H1 (cell line): ENCODE results near the gene EPHB1. TPM values are rescaled to one million over a fixed set of nuclear protein-coding genes. Genes with fewer than 3 reads are reported as not detected.

ENCODE experiments used
- CTCF ChIA-PET: fragments of 300-600 bp; sonication (Branson Sonifier 250); formaldehyde crosslinking; loops from one replicate; lab custom pipeline; 2021; ENCODE audit not compliant: partially characterized antibody; lab: Charles Lee
- POLR2A ChIA-PET: fragments of 300-600 bp; sonication (Branson Sonifier 250); formaldehyde crosslinking; loops from one replicate; lab custom pipeline; 2021; ENCODE audit warnings: inconsistent platforms; ENCODE audit not compliant: partially characterized antibody; lab: Charles Lee
- DNase-seq, 2 experiments: peaks; one replicate each; pipeline versions ENCODE4 v3.0.0 to v3.0.0-alpha.2; 2010 to 2022; ENCODE audit warnings: low spot score in 2 of 2, low read depth in 1 of 2, mixed read lengths in 1 of 2
- FAIRE-seq: peaks from 2 replicates; lab custom pipeline; 2011; peaks lifted over from hg19 to GRCh38; lab: Jason Lieb, UNC
- H2AFZ ChIP-seq: 2 replicates; pipeline ENCODE4 v1.8.1; 2012; ENCODE audit warnings: low read length, inconsistent platforms
- H2AK5ac ChIP-seq: 2 replicates; pipeline ENCODE4 v1.6.1; 2013; ENCODE audit warnings: low read depth, low read length
- H2BK120ac ChIP-seq: replicated peaks from 2 replicates; pipeline ENCODE3; 2013; ENCODE audit warnings: low read depth, low read length, inconsistent platforms
- H2BK12ac ChIP-seq: 2 replicates; pipeline ENCODE4 v1.6.1; 2013; ENCODE audit warnings: low read depth, low read length
- H2BK15ac ChIP-seq: 2 replicates; pipeline ENCODE4 v1.6.1; 2013; ENCODE audit warnings: low read length
- H2BK20ac ChIP-seq: 2 replicates; pipeline ENCODE4 v1.6.1; 2013; ENCODE audit warnings: low read length
- H2BK5ac ChIP-seq: 2 replicates; pipeline ENCODE4 v1.6.1; 2013; ENCODE audit warnings: low read depth, low read length
- H3K14ac ChIP-seq: 2 replicates; pipeline ENCODE4 v1.6.1; 2013; ENCODE audit warnings: inconsistent platforms; ENCODE audit not compliant: insufficient read length
- H3K18ac ChIP-seq: 2 replicates; pipeline ENCODE4 v1.6.1; 2013; ENCODE audit warnings: low read length; ENCODE audit errors: extremely low read depth
- H3K23ac ChIP-seq: 2 replicates; pipeline ENCODE4 v1.6.1; 2013; ENCODE audit warnings: inconsistent platforms; ENCODE audit not compliant: insufficient read length
- H3K23me2 ChIP-seq: 2 replicates; pipeline ENCODE4 v1.6.1; 2013; ENCODE audit warnings: low read depth, low read length
- H3K27ac ChIP-seq: 2 replicates; pipeline ENCODE4 v1.6.1; 2011; ENCODE audit warnings: low read depth, low read length, inconsistent platforms
- H3K27me3 ChIP-seq, 4 experiments: replicated peaks in 1 of 4; 1 replicate in 1 of 4; 2 replicates in 3 of 4; pipeline versions ENCODE4 v1.6.1 to v1.8.1; 2011 to 2013; ENCODE audit warnings: low read length in 3 of 4, mild to moderate bottlenecking in 3 of 4, inconsistent platforms in 2 of 4, mixed read lengths in 2 of 4, moderate library complexity in 1 of 4; ENCODE audit not compliant: control insufficient read depth in 3 of 4, insufficient read depth in 3 of 4; ENCODE audit errors: extremely low read depth in 1 of 4
- H3K36me3 ChIP-seq, 4 experiments: 2 replicates each; pipeline versions ENCODE4 v1.6.1 to v1.8.1; 2011 to 2013; ENCODE audit warnings: mild to moderate bottlenecking in 4 of 4, low read length in 3 of 4, moderate library complexity in 2 of 4, control low read depth in 1 of 4, inconsistent platforms in 1 of 4; ENCODE audit not compliant: insufficient read depth in 4 of 4, control insufficient read depth in 2 of 4
- H3K4ac ChIP-seq: replicated peaks from 2 replicates; pipeline ENCODE3; 2013; ENCODE audit warnings: low read length, low read depth, mixed read lengths, inconsistent platforms; ENCODE audit not compliant: insufficient read length
- H3K4me1 ChIP-seq, 4 experiments: replicated peaks in 1 of 4; 1 replicate in 1 of 4; 2 replicates in 3 of 4; pipeline versions ENCODE4 v1.6.1 to v1.8.1; 2011 to 2013; ENCODE audit warnings: low read length in 3 of 4, inconsistent platforms in 2 of 4, mixed read lengths in 1 of 4; ENCODE audit not compliant: insufficient read depth in 4 of 4, control insufficient read depth in 3 of 4
- H3K4me2 ChIP-seq, 2 experiments: 2 replicates each; pipeline versions ENCODE4 v1.6.1 to v1.8.1; 2011 to 2013; ENCODE audit warnings: low read depth in 2 of 2, low read length in 2 of 2, control low read depth in 1 of 2, inconsistent platforms in 1 of 2, mild to moderate bottlenecking in 1 of 2; ENCODE audit not compliant: insufficient read depth in 1 of 2
- H3K4me3 ChIP-seq, 4 experiments: fragments of 200-600, 300-600 bp in 1 of 4; sonication (generic), shearing (Covaris generic), sonication (Bioruptor Twin) in 1 of 4; 2 replicates each; pipeline versions ENCODE4 v1.5.1 to v1.8.1; 2011 to 2016; ENCODE audit warnings: low read length in 4 of 4, low read depth in 3 of 4, control low read depth in 2 of 4, inconsistent platforms in 2 of 4, mild to moderate bottlenecking in 2 of 4, mixed read lengths in 1 of 4, moderate library complexity in 1 of 4; ENCODE audit not compliant: insufficient read depth in 2 of 4; ENCODE audit errors: extremely low read depth in 1 of 4
- H3K56ac ChIP-seq: replicated peaks from 2 replicates; pipeline ENCODE3; 2013; ENCODE audit warnings: low read depth, mild to moderate bottlenecking, mixed read lengths, low read length, inconsistent platforms; ENCODE audit not compliant: insufficient read length
- H3K79me1 ChIP-seq: 2 replicates; pipeline ENCODE4 v1.6.1; 2013; ENCODE audit warnings: low read depth, low read length, control low read depth
- H3K79me2 ChIP-seq, 2 experiments: 2 replicates each; pipeline versions ENCODE4 v1.6.1 to v1.8.1; 2012 to 2013; ENCODE audit warnings: low read length in 2 of 2, mild to moderate bottlenecking in 2 of 2, inconsistent platforms in 1 of 2; ENCODE audit not compliant: insufficient read depth in 2 of 2, control insufficient read depth in 1 of 2
- H3K9ac ChIP-seq, 4 experiments: replicated peaks in 1 of 4; 1 replicate in 1 of 4; 2 replicates in 3 of 4; pipeline versions ENCODE4 v1.6.1 to v1.8.1; 2011 to 2013; ENCODE audit warnings: low read depth in 3 of 4, low read length in 3 of 4, control low read depth in 2 of 4, mild to moderate bottlenecking in 2 of 4, moderate library complexity in 2 of 4, inconsistent platforms in 1 of 4; ENCODE audit errors: extremely low read depth in 1 of 4
- H3K9me3 ChIP-seq, 2 experiments: 2 replicates each; pipeline versions ENCODE4 v1.6.1 to v1.8.1; 2012 to 2013; ENCODE audit warnings: mild to moderate bottlenecking in 2 of 2, moderate library complexity in 2 of 2, control low read depth in 1 of 2, inconsistent platforms in 1 of 2, low read depth in 1 of 2, low read length in 1 of 2, mixed read lengths in 1 of 2; ENCODE audit not compliant: insufficient read depth in 2 of 2
- H4K20me1 ChIP-seq, 2 experiments: replicated peaks in 1 of 2; 2 replicates each; pipeline versions ENCODE3 to v1.8.1; 2011 to 2013; ENCODE audit warnings: inconsistent platforms in 2 of 2, low read length in 2 of 2, mild to moderate bottlenecking in 1 of 2; ENCODE audit not compliant: insufficient read depth in 2 of 2, control insufficient read depth in 1 of 2
- H4K5ac ChIP-seq: 2 replicates; pipeline ENCODE4 v1.6.1; 2013; ENCODE audit warnings: low read length, low read depth, mixed read lengths, inconsistent platforms; ENCODE audit not compliant: insufficient read length
- H4K8ac ChIP-seq: 2 replicates; pipeline ENCODE4 v1.8.0; 2013; ENCODE audit warnings: mild to moderate bottlenecking, moderate library complexity, low read length, inconsistent platforms; ENCODE audit not compliant: insufficient read depth; ENCODE audit errors: extremely low read depth
- H4K91ac ChIP-seq: replicated peaks from 2 replicates; pipeline ENCODE3; 2013; ENCODE audit warnings: low read length, mixed read lengths, inconsistent platforms; ENCODE audit not compliant: insufficient read length
- CBX8 ChIP-seq: fragments of 300-800, 300-1000 bp; sonication (generic); IDR thresholded peaks from 2 replicates; pipeline ENCODE4 v1.7.1; 2016; ENCODE audit warnings: low read depth, low read length, borderline replicate concordance
- WGBS, 2 experiments: shearing (Covaris generic) in 1 of 2; methylation state at CpG; one replicate each; pipeline versions ENCODE4 v1.1.6 to v1.1.7; 2013 to 2015; ENCODE audit warnings: low lambda C conversion rate in 2 of 2, mixed read lengths in 2 of 2, inconsistent platforms in 1 of 2, low coverage in 1 of 2, missing lambda C conversion rate in 1 of 2; ENCODE audit not compliant: insufficient replicate concordance in 2 of 2, insufficient coverage in 1 of 2, insufficient read length in 1 of 2; ENCODE audit errors: extremely low coverage in 1 of 2, missing lambda C conversion rate in 1 of 2; 5-methylcytosine and 5-hydroxymethylcytosine counted together
- polyA plus RNA-seq, 7 experiments: library from polyadenylated mRNA; depleted of rRNA in 3 of 7; stranded (reverse) in 5 of 7; unstranded in 2 of 7; fragments of >200 nt in 5 of 7; fragments of 200-250 nt in 2 of 7; gene quantifications; 1 replicate in 5 of 7; 2 replicates in 1 of 7; 4 replicates in 1 of 7; pipeline versions ENCODE4 v1.2.1 to v1.2.3, GENCODE V29; 2011 to 2013; ENCODE audit warnings: missing spikeins in 2 of 7, mixed read lengths in 2 of 7
- total RNA-seq: library from RNA; stranded (reverse); fragmentation: NEBNext Ultra II Directional; extraction: Animal tissue kit (Norgen Biotek cat#: 25700); gene quantifications from 2 replicates; pipeline ENCODE4 v1.2.1, GENCODE V29; 2021
- TF ChIP-seq, protein P1 (sequence below): IDR thresholded peaks from 2 replicates; pipeline ENCODE4 v1.6.1; 2012; ENCODE audit warnings: inconsistent platforms

EPHB1 gene
- total and polyA plus RNA-seq, 2 of the 8 experiments (the other 6 are each of a cell fraction or from before 2014, with no cell fraction given), result 3.5 to 5.9 TPM

GRCh38 chr3:135014566-135014965, 219.5 kb downstream of the EPHB1 start:
- H4K5ac ChIP-seq, result no peak overlapping the region
- H3K4me1 ChIP-seq, result peaks cover 0 to 7% (median 0%) of the 10 kb centered on the region in 4 experiments; a peak in 2 of 7 replicates
- no peaks in the 10 kb centered on the region for H3K79me1 ChIP-seq
- H3K4me3 ChIP-seq, result no peak overlapping the region
- no peaks in the 10 kb centered on the region for H3K27me3 ChIP-seq
- ChIA-PET POLR2A (no interaction called here), CTCF (no interaction called here)
- no peaks in the 10 kb centered on the region for H3K23me2 ChIP-seq
- H3K18ac ChIP-seq, result no peak overlapping the region
- no peak overlapping the region for H3K23ac ChIP-seq
- 0% methylated on average over 1 of the region's 1 CpG; no CpG with 5 or more reads in 1 of the 2 experiments for WGBS, 2 experiments
- H3K27ac ChIP-seq, result no peak overlapping the region
- H2BK5ac ChIP-seq, result no peak overlapping the region
- no peaks in the 10 kb centered on the region for H3K36me3 ChIP-seq
- H3K4ac ChIP-seq, result no peak overlapping the region
- TF ChIP-seq, protein P1, sequence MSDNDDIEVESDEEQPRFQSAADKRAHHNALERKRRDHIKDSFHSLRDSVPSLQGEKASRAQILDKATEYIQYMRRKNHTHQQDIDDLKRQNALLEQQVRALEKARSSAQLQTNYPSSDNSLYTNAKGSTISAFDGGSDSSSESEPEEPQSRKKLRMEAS, result 0 out of 2 replicates have a peak, but pooled peaks have one; percentile 35
- no peak for TF ChIP-seq CBX8
- H3K14ac ChIP-seq, result no peak overlapping the region
- no peak for FAIRE-seq
- no peak overlapping the region for H3K9ac ChIP-seq
- no peak overlapping the region for H2BK20ac ChIP-seq
- H2AFZ ChIP-seq, result no peak overlapping the region
- no peaks in the 10 kb centered on the region for H3K79me2 ChIP-seq
- H4K20me1 ChIP-seq, result no peaks in the 10 kb centered on the region
- H2BK120ac ChIP-seq, result no peak overlapping the region
- no peak overlapping the region for H3K4me2 ChIP-seq
- H2AK5ac ChIP-seq, result no peak overlapping the region
- no peak for DNase-seq
- no peak overlapping the region for H4K8ac ChIP-seq
- H2BK15ac ChIP-seq, result no peak overlapping the region
- no peak overlapping the region for H3K56ac ChIP-seq
- no peak overlapping the region for H4K91ac ChIP-seq
- H3K9me3 ChIP-seq, result no peaks in the 10 kb centered on the region
- no peak overlapping the region for H2BK12ac ChIP-seq
